ENCODE measurements around the gene ROBO2.

GRCh38 chr3:77160931-77161497 is 121.1 kb downstream of the ROBO2 start:
- TF ChIP-seq CTCF (IDR thresholded peaks at IDR 0.05) (no peak), ZFX (IDR thresholded peaks at IDR 0.05; ENCODE audit: borderline replicate concordance) (no peak)

Data from 22Rv1 (cell line).